IPS DF 4.7 (cell line): Measurements from ENCODE around the gene EDDM13.
"Not testable (repeated sequence)": the region's sequence is repeated elsewhere in the genome, so short reads cannot be mapped to it uniquely, and the experiment has no call there.

Experiments used
- DNase-seq: peaks from one replicate; pipeline ENCODE4 v3.0.0-alpha.2; 2013; ENCODE audit warnings: low spot score; ENCODE audit errors: extremely low read depth

EDDM13 gene

DNA sequence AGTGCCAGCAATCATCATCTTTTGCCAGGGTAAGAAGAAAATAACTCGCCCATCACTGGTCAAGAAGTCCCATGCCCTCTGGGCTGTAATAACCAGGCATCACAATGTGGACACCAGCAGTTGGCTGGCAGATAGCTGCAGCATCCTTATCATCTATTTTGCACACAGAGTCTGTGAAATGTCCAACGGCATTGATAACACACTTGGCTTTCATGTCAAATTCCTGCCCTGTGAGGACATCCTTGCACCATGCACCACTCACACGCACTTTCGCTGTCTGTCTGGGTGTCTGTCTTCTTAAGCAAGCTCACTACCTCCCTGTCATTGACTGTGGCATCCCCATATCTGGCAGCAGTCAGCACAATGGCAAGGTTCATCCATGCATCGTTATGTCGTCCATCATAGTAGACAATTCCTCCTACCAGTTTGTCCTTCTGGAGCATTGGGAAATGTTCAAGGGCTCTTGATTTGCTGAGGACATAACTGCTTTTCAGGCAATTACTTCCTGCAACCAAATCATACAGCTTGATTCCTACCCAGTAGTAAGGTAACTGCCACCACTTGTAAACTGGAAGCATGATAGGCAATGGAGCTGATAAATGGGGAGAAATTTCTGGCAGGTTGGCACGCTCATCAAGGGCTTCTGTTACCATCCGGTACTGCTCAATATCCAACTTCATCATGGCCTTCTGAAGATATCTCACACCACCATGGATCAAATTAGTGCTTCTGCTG, 48.9 kb downstream of the EDDM13 start:
- no peak for DNase-seq

DNA sequence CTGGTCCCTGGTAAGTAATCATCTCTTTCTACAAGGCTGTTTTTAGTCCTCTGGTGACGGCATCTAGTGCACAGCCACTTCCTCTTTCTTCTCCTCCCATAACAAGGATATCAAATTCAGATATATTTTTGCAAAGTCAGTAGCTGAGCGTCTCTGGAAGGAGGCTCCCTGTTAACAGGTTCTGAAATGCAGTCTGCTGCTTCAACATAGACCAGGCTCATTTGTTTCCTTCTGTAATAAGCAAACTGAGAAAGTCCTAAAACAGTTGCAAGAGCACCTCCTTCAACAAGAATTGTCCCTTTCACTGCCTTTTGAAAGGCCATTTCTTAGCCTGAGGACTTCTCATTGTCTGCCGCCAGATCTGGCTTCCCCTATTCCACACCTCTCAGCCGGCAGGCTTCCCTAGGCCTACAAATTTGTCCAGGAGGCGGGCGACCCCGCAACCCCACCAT, 49.5 kb downstream of the EDDM13 start:
- DNase-seq = no peak

DNA sequence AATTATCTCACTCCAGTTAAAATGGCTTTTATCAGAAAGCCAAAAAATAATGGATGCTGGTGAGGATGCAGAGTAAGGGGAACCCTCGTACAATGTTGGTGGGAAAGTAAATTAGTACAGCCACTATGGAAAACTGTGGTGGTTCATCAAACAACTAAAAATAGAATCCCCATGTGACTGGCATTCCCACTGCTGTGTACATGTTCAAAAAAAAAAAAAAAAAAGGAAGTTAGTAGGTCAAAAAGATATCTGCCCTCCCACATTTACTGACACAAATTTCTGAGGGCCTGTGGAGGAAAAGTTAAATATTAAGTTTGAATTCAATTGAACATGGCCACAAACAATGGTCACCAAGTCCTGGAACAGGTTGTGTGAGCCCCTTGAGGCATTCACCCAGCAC, 51.9 kb downstream of the EDDM13 start:
- no peak for DNase-seq

DNA sequence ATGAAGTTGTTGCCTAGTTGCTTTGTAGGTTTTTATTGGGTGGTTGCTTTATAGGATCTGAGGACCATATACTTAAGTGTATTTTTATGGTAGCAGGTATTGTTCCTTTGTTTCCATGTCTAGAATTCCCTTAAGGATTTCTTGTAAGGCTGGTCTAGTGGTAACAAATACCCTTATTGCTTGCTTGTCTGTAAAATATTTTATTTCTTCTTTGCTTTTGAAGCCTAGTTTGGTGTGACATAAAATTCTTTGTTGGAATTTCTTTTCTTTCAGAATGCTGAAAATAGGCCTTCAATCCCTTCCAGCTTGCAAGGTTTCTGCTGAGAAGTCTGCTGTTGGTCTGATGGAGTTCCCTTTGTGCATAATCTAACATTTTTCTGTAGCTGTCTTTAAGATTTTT, 60.1 kb downstream of the EDDM13 start:
- DNase-seq = no peak

DNA sequence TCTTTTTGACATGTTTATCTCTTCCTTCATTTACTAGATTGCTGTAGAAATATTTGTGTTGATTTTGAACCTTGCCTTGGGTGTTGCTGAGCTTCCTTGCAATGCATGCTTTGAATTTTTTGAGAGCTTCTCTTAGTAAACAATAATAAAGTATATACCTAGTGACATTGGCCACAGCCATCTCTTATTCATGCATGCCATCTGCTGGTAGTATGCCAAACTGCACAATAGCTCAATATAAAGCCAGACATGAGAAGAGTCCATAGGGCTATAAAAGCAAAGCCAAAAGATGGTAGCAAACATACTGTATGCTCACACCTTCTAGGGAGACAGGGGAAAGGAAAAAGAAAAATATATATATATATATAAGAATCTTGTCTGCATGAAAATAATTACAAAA, 61.0 kb downstream of the EDDM13 start:
- no peak for DNase-seq

DNA sequence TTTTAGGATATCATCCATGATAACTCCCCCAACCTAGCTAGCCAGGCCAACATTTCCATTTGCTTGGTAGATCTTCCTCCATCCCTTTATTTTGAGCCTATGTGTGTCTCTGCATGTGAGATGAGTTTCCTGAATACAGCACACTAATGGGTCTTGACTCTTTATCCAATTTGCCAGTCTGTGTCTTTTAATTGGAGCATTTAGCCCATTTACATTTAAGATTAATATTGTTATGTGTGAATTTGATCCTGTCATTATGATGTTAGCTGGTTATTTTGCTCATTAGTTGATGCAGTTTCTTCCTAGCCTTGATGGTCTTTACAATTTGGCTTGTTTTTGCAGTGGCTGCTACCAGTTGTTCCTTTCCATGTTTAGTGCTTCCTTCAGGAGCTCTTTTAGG, 62.8 kb downstream of the EDDM13 start:
- not testable (repeated sequence) for DNase-seq

DNA sequence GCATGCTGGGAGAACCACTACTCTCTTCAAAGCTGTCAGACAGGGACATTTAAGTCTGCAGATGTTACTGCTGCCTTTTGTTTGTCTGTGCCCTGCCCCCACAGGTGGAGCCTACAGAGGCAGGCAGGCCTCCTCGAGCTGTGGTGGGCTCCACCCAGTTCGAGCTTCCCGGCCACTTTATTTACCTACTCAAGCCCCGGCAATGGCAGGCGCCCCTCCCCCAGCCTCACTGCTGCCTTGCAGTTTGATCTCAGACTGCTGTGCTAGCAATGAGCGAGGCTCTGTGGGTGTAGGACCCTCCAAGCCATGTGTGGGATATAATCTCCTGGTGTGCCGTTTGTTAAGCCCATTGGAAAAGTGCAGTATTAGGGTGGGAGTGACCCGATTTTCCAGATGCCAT, 64.5 kb downstream of the EDDM13 start:
- not testable (repeated sequence) for DNase-seq

DNA sequence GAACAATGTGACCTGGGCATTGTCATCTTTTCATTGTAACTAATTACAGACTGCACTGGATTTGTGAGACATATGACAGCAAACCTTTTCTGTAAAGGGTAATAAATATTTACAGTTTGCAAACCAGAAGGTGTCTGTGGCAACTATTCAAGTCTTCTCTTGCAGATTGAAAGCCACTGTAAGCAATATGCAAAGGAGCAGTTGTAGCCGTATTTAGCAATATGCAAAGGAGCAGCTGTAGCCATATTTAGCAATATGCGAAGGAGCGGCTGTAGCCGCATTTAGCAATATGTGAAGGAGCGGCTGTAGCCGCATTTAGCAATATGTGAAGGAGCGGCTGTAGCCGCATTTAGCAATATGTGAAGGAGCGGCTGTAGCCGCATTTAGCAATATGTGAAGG, 66.5 kb downstream of the EDDM13 start:
- not testable (repeated sequence) for DNase-seq

DNA sequence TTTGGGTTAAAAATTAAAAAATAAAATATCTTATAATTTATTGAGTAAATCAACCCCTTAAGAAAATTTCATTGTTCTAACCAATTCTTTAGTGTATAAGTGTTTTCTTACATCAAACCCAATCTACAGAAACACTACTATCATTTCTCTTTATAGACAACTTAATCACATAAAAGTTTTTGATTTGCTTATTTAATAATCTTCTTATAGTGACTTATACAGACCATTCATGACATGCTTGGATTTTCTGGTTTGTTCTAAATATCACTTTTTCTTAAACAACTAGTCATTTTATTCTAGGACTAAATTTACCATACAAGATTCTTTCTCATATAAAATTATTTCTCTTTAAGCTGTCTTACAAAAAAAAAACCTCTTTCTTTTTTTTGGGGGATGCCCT, 69.4 kb downstream of the EDDM13 start:
- no peak for DNase-seq

DNA sequence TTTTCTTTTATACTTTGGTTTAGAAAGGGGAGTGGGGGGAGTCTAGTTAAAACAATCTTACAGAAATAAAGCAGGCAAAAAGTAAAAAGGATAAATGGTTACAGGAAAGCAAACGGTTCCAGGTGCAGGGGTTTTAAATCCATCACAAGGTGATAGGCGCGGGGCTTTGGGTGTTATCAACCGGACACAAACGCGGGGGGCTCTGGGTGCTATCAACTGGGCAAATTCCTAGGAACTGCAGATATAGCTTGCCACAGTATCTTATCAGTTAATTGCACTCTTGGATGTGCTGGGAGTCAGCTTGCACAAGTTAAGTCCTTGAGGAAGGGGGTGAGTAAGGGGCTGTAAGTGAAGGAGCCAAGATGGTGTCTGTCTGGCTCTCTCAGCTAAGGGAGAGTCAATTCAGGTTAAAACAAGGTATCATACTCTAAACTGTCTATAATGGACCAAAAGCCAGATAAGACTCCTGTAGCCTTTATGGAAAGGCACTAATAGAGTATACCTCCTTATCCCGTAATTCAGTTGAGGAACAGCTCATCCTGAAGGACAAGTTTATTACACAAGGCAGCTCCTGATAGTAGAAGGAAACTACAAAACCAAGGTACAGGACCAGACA, 74.7 kb downstream of the EDDM13 start:
- no peak for DNase-seq

DNA sequence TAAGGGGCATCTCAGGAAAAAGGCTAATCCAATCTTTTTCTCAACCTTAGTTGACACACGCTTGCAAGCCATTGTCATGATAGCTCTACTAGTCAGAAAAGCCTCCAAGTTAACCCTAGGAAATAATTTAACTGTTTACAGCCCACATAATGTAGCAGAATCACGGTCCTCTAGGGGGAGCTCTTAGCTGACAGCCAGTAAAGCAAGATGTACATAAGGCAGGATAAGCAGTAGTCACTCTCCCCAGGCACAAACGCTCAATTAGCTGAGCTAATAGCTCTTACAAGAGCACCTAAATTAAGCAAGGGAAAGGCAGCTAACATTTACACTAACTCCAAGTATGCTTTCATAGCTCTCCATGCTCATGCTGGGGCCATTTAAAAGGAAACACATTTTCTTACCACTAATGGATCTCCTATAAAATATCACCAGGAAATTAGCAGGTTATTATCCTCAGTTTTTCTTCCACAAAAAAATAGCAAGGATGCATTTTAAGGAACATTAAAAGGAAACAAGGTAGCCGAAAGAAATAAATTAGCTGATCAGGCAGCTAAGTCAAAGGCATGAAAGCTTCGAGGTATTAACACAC, 75.8 kb downstream of the EDDM13 start:
- DNase-seq = no peak

DNA sequence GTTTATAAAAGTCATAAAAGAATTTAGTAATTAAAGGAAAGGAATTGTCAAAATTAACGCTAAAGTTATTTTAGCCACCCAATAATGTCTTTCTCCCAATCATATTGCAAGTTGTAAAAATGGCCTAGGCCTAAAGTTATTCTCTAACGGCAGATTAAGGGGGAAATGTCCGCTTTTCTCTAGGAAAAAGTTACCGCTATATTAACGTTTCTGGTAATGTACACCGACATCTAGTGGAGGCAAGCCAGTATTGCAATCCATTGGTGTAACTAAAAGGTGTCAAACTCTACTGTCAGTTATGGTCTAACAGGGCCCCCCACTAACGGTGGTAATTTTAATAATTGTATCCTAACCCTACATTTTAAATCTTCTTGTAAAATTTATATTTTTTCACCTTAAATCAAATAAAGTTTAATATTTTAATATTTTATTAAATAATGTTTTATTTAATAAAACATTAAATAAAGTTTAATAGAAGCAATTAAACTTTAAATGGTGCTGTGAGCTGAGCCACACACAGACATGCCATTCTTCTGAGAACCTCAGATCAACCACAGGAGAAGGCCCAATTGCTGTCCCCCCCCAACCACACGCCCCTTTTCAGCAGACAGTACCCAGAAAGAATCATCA, 78.0 kb downstream of the EDDM13 start:
- DNase-seq = no peak

DNA sequence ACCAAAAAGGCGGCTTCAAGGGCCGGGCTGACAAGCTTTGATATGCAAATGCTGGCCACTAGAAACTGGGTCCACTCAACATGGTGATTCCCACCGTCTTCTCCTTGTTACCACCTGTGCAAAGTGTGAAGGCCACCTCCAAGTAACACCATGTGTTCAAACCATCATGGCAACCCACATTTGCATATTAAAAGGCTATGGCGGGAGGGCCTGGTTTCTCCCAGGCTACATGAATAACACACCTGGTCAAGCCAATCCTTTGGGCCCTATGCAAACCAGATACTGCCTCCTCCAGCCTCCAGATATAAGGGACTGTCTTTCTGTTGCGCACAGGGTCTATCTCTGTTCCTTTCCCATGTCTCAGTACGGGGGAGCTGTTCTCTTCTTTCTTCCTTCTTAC, 78.7 kb downstream of the EDDM13 start:
- no peak for DNase-seq

DNA sequence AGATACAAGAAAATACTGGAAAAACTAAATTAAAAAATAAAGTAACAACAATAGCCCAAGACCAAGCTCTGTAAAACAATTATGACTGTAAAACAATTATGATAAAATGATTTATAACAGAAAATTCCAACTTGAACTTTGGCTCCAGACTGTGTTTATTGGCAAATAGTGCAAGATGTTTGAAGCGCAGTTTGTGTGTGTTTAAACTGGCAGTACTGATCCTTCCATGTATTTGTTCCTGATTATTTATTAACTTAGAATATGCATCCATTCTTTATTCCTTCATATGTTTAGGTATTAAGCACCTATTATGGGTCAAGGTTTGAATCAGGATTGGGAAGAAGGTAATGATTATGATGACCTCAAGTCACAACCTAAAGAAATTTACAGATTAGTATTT, 83.0 kb downstream of the EDDM13 start:
- no peak for DNase-seq

DNA sequence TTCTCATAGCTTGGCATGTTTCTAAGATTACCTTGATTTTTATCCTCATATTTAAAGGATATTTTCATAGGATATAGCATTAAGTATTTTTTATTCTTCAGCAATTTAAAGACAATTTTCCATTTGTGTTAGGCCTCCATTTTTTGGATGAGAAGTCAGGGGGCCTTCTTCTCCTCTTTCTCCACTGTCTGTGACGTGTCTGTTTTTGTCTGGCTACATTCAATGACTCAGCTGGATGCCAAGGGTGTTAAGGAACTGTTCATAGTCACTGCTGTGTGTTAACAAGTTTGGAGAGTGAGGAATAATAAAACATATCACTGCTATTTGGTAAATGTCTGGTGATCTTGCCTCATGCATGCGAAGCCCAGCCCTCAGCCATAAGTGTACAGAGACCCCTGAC, 84.4 kb downstream of the EDDM13 start:
- no peak for DNase-seq
